ENCODE results near the gene CNN2. TPM values are rescaled to one million over a fixed set of nuclear protein-coding genes. Genes with fewer than 3 reads are reported as not detected.
A peak's percentile ranks its signal among the peaks of the same experiment; 100 is the strongest.

CNN2 gene
- total RNA-seq = 120 TPM

DNA sequence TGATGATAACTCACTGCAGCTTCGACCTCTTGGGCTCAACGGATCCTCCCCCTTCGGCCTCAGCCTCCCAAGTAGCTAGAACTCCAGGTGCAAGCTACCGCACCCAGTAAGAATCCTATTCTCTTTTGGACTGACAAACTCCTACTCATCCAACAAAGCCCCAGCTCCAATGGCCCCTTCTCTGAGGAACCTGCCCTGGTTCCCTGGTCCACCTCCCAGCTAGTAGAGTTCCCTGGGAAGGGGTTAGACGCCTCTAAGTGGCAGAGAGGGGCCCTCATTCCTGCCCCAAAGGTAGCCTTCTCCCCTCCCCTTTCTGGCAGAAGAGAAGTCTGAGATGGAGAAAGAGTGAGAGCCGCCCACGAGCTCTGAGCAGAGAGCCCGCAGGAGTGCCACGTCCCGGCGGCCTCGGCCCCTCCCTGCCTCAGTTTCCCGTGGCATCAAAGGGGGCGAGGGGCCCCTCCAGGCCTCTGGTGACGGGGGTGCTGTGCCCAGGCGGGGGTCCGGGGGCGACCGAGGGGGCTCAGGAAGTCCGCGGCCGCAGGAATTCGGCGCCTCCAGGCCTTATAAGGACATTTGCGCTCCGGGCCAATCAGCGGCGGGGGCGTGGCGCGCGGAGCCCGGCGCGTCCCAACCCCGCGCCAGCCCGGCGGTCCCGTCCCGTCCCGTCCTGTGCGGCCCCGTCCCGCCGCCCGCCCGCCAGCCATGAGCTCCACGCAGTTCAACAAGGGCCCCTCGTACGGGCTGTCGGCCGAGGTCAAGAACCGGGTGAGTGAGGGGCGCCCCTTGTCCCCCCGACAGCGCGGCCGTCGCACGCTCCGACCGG lies at the start of gene CNN2:
TSS of gene CNN2 (plus strand) at position 649 of the 823 bp plus-strand sequence. CDS start at position 703, 54 bp downstream.
- peak; percentile 71 for ATAC-seq
- DNase-seq (ENCODE audit: low spot score) = peak; percentile 89
- intact Hi-C loops (cut with DNase I) = no loop called here

GRCh38 chr19:977058-977464 lies 49.3 kb upstream of the CNN2 start:
- DNase-seq (ENCODE audit: low spot score) (no peak), ATAC-seq (no peak)
- intact Hi-C loops (cut with DNase I) = no loop called here

DNA sequence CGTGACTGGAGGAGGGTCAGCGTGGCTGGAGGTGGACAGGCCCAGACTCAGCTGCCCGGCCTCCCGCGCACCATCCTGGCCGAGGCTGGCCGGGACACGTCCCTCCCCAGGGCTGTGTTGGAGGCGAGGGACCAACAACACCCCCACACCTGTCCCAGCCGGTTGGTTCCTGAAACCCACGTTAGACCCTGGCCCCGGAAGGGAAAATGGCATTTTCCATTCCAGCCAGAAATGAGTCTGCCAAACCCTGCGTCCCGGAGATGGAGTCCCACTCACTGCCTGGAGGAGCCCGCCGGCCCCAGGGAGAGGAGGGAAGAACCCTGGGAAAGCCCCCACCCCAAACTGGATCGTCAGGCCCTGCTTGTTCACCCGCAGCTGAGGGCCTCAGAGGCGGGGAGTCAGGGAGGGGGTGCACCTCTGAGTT lies 47.1 kb upstream of the CNN2 start:
- DNase-seq (ENCODE audit: low spot score) = no peak
- intact Hi-C loops (cut with DNase I) = no loop called here
- no peak for ATAC-seq

GRCh38 chr19:980133-980998 lies 46.0 kb upstream of the CNN2 start:
- ATAC-seq = no peak
- intact Hi-C loops (cut with DNase I) = no loop called here
- no peak for DNase-seq (ENCODE audit: low spot score)

- ATAC-seq (peak; percentile 66), DNase-seq (ENCODE audit: low spot score) (peak; percentile 82)
- intact Hi-C loops (cut with DNase I) = loop anchor here (2.0 kb wide), 1 partner anchor 56 kb away; the partner anchor contains the start of gene ARID3A
Measured at GRCh38 chr19:982567-983170, 43.7 kb upstream of the CNN2 start.

DNA sequence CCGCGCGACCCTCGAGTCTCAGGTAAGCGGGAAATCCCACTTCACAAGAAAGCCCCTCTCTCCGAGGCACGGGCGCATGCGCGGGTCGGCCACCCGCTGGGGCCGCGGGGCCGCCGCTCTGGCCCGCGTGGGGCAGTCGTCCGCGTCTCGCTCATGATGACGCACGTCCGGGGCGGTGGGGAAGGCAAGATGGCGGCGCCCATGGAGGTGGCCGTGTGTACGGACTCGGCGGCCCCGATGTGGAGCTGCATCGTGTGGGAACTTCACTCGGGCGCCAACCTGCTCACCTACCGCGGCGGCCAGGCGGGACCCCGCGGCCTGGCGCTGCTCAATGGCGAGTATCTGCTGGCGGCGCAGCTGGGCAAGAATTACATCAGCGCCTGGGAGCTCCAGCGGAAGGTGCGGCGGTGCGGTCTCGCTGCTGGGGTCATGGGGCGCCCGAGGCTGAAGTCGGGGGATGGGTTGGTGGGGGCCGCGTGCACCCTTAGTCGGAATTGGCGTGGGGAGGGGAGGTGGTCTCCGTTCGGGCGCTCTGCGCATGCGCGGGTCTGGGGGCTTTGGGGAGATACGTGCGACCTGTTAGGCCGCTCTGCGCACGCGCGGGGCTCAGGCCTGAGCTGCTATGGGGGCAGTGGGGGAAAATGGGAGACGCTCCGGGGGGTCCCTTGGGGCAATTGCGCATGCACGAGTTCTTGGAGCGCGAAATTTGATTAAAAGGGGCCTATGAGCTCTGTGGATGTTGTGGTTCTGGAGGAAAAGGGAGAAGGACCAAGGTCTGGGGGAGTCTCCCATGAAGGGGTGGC lies 42.0 kb upstream of the CNN2 start, which contains the start of gene WDR18:
TSS of gene WDR18 (plus strand) at position 181 of the 803 bp plus-strand sequence. CDS start at position 190, 9 bp downstream.
- intact Hi-C loops (cut with DNase I) = no loop called here
- ATAC-seq (peak; percentile 96), DNase-seq (ENCODE audit: low spot score) (peak; percentile 97)

- intact Hi-C loops (cut with DNase I) = no loop called here
- DNase-seq (ENCODE audit: low spot score) (no peak), ATAC-seq (no peak)
Measured at GRCh38 chr19:986083-986482, 40.3 kb upstream of the CNN2 start.

DNA sequence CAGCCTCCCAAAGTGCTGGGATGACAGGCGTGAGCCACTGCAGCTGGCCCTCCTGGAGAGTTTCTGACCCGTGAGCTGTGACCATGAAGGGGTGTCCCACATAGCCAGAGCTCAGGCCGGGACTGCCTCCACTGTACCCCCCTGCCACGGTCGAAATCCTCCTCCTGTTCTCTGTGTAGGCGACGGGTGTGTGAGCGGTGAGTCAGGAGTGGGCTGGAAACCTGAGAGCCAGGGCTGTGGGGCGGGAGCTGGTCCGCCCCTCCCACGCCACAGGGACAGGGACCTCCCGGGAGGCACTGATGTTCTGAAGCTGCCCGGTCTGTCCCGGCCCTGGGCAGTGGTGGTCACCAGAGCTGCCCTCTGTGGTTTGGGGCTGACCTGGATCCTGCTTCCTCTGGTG lies 38.3 kb upstream of the CNN2 start:
- DNase-seq (ENCODE audit: low spot score) (no peak), ATAC-seq (no peak)
- intact Hi-C loops (cut with DNase I) = no loop called here

- ATAC-seq (no peak), DNase-seq (ENCODE audit: low spot score) (no peak)
- intact Hi-C loops (cut with DNase I) = no loop called here
Measured at GRCh38 chr19:988510-988909, 37.9 kb upstream of the CNN2 start.

GRCh38 chr19:989381-990081 lies 36.9 kb upstream of the CNN2 start:
- DNase-seq (ENCODE audit: low spot score) = no peak
- intact Hi-C loops (cut with DNase I) = no loop called here
- ATAC-seq = no peak

GRCh38 chr19:990119-990571 lies 36.3 kb upstream of the CNN2 start:
- intact Hi-C loops (cut with DNase I) = no loop called here
- DNase-seq (ENCODE audit: low spot score) (no peak), ATAC-seq (no peak)

GRCh38 chr19:990746-991145 lies 35.7 kb upstream of the CNN2 start:
- no peak for DNase-seq (ENCODE audit: low spot score)
- no peak for ATAC-seq
- intact Hi-C loops (cut with DNase I) = no loop called here

DNA sequence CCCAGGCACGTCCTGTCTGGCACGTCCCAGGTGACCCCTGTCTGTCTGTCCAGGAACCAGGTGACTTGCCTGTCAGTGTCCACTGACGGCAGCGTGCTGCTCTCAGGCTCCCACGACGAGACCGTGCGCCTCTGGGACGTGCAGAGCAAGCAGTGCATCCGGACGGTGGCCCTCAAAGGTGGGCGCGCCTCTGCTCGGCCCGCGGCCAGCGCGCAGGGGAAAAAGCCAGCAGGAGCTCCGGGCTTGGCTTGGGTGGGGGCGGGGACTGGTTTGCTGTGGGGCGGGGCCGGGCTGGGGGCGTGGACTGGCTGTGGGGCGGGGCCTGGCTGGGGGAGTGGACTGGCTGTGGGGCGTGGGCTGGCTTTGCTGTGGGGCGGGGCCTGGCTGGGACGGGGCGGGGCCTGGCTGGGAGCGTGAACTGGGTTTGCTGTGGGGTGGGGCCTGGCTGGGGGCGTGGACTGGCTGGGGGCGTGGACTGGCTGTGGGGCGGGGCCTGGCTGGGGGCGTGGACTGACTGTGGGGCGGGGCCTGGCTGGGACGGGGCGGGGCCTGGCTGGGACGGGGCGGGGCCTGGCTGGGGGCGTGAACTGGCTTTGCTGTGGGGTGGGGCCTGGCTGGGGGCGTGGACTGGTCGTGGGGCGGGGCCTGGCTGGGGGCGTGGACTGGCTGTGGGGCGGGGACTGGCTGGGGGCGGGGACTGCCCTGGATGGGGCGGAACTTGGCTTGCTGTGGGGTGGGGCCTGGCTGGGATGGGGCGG lies 35.1 kb upstream of the CNN2 start:
- DNase-seq (ENCODE audit: low spot score) (no peak), ATAC-seq (no peak)
- intact Hi-C loops (cut with DNase I) = no loop called here

DNA sequence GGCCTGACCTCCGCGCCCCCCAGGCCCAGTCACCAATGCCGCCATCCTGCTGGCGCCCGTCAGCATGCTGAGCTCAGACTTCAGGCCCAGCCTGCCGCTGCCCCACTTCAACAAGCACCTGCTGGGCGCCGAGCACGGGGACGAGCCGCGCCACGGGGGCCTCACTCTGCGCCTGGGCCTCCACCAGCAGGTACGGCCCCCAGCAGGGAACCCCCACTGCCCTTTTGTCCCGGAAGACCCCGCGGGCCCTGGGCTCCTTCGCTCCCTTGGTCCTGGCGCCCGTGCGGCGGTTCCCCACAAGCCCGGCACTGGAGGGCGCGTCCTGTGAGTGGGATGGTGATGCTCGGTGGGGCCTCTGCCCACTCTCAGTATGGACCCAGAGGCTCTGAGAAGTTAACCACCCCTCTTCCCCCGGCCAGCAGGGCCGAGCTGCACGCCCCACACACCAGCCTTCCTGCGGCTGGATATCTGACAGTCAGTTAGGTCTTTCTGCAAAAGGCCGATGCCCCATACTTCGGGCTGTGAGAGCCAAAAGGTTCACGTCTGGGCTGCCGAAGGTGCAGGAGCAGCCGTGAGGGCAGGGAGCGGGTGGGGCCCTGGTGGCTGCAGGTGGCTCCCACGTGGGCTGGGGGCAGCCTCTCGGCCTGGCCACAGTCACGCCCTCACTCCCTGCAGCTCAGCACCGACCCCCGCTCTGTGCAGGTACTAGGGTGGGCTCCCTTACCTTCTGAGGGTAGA lies 34.3 kb upstream of the CNN2 start:
- no peak for DNase-seq (ENCODE audit: low spot score)
- no peak for ATAC-seq
- intact Hi-C loops (cut with DNase I) = no loop called here

DNA sequence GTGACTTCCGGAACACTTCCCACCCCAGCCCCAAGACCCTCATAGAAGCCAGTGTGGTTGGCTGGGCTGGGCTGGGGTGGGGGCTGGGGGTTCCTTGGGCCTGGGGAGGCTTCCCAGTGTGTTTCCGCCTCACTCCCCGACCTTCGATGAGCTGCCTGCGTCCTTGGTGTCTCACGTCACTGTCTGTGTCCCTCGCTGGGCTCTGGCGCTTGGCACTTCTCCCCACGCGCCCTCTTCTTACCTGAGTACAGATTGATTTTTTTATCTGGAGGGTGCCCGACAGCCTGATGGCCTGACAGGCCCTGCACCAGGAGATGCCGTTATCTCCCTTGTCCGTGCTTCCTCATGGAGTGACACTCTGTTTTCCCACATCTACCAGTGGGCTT lies 33.7 kb upstream of the CNN2 start:
- DNase-seq (ENCODE audit: low spot score) = no peak
- intact Hi-C loops (cut with DNase I) = no loop called here
- no peak for ATAC-seq

GRCh38 chr19:993361-993830 lies 33.0 kb upstream of the CNN2 start:
- no peak for ATAC-seq
- intact Hi-C loops (cut with DNase I) = no loop called here

More at GRCh38 chr19:993361-993830, 33.0 kb upstream of the CNN2 start:
- DNase-seq (ENCODE audit: low spot score) = no peak
